ENCODE data around the gene SOX6.

DNA sequence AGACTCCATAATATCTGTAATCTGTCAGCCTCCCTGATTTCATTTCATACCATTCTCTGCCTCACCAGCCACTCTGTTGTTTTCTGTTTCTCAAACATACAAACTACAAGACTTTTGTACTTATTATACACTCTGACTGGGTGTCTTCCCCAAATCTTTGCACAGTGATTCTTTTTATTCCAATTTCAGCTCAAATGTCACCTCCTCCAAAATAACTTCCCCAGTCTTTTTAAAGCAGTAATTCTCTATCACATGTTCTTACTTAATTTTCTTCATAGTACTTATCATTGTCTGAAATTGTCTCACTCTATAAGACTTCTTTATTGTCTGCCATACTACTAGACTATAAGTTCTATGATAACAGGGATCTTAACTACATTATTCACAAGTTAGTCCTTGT is 19.6 kb downstream of the SOX6 start:
- TF ChIP-seq POLR2AphosphoS5 (IDR thresholded peaks at IDR 0.05; ENCODE audit: low read depth, low read length) (no peak), SIN3A (IDR thresholded peaks at IDR 0.05; ENCODE audit: borderline replicate concordance, insufficient read depth, low read depth, low read length) (no peak), CTCF (IDR thresholded peaks at IDR 0.05) (no peak)
